B cell (primary cell): Measurements from ENCODE around the gene WDR90. TPM values are rescaled to one million over a fixed set of nuclear protein-coding genes. Genes with fewer than 3 reads are reported as not detected.

Experiments
- ATAC-seq: fragments of 200-7000 bp; cut with Tn5 transposase; one replicate; pipeline ENCODE4 v1.10.0; 2021; ENCODE audit warnings: low read depth, mild to moderate bottlenecking, moderate number of reproducible peaks, moderate library complexity
- CTCF ChIA-PET: fragments of 350-600 bp; sonication (Branson Sonifier 250); formaldehyde crosslinking; loops from one replicate; lab custom pipeline; 2021; ENCODE audit warnings: antibody characterized with exemption, inconsistent platforms; lab: Charles Lee
- POLR2A ChIA-PET: fragments of 350-600 bp; sonication (Branson Sonifier 250); formaldehyde crosslinking; loops from one replicate; lab custom pipeline; 2021; ENCODE audit warnings: antibody characterized with exemption; lab: Charles Lee
- DNase-seq: peaks from one replicate; pipeline ENCODE4 v3.0.0; 2013
- H2AFZ ChIP-seq: 2 replicates; pipeline ENCODE4 v1.6.1; 2012; ENCODE audit warnings: mild to moderate bottlenecking, low read depth, low read length; ENCODE audit not compliant: insufficient read depth, poor library complexity, severe bottlenecking
- H3K27ac ChIP-seq, 2 donors: 1 replicate in 1 of 2; 2 replicates in 1 of 2; pipeline ENCODE4 v1.5.1; 2012 to 2013; ENCODE audit warnings: low read length in 2 of 2, mild to moderate bottlenecking in 2 of 2, moderate library complexity in 1 of 2
- H3K27me3 ChIP-seq, 4 experiments: fragments of 200-600 bp in 1 of 4; sonication (generic) in 1 of 4; replicated peaks in 1 of 4; 1 replicate in 2 of 4; 2 replicates in 2 of 4; pipeline versions ENCODE4 v1.6.1 to v1.7.0; 2013 to 2016; ENCODE audit warnings: low read length in 3 of 4, mild to moderate bottlenecking in 2 of 4, mixed read lengths in 1 of 4, moderate library complexity in 1 of 4; ENCODE audit not compliant: insufficient read depth in 4 of 4, control insufficient read depth in 3 of 4; ENCODE audit errors: control extremely low read depth in 1 of 4
- H3K36me3 ChIP-seq, 2 experiments: replicated peaks in 1 of 2; 1 replicate in 1 of 2; 2 replicates in 1 of 2; pipeline versions ENCODE4 v1.6.1 to v1.7.1; 2013; ENCODE audit warnings: low read length in 1 of 2; ENCODE audit not compliant: insufficient read depth in 2 of 2, control insufficient read depth in 1 of 2; ENCODE audit errors: control extremely low read depth in 1 of 2, extremely low read depth in 1 of 2
- H3K4me1 ChIP-seq, 2 donors: fragments of 200-600 bp in 1 of 2; sonication (generic) in 1 of 2; 1 replicate in 1 of 2; 2 replicates in 1 of 2; pipeline versions ENCODE4 v1.5.1 to v1.6.1; 2013 to 2017; ENCODE audit warnings: low read length in 2 of 2; ENCODE audit not compliant: control insufficient read depth in 2 of 2, insufficient read depth in 2 of 2
- H3K4me2 ChIP-seq: replicated peaks from 2 replicates; pipeline ENCODE3; 2012; ENCODE audit warnings: mild to moderate bottlenecking, low read depth, low read length; ENCODE audit not compliant: poor library complexity, severe bottlenecking
- H3K4me3 ChIP-seq, 5 experiments: fragments of 200-600 bp in 1 of 5; sonication (generic) in 1 of 5; 1 replicate in 3 of 5; 2 replicates in 2 of 5; pipeline versions ENCODE4 v1.5.1 to v1.7.0; 2011 to 2016; ENCODE audit warnings: low read length in 4 of 5, mild to moderate bottlenecking in 4 of 5, low read depth in 2 of 5, control low read depth in 1 of 5, moderate library complexity in 1 of 5; ENCODE audit not compliant: insufficient read depth in 1 of 5; ENCODE audit errors: control extremely low read depth in 1 of 5, extremely low read depth in 1 of 5
- H3K79me2 ChIP-seq: fragments of 200-600 bp; sonication (generic); one replicate; pipeline ENCODE4 v1.6.0; 2016; ENCODE audit warnings: low read length; ENCODE audit not compliant: control insufficient read depth, insufficient read depth
- H3K9ac ChIP-seq: fragments of 200-600 bp; sonication (generic); 2 replicates; pipeline ENCODE4 v1.6.1; 2017; ENCODE audit warnings: mild to moderate bottlenecking, low read length, moderate library complexity
- H3K9me3 ChIP-seq, 3 donors: one replicate each; pipeline versions ENCODE4 v1.6.1 to v1.7.1; 2013; ENCODE audit warnings: low read length in 2 of 3; ENCODE audit not compliant: control insufficient read depth in 2 of 3, insufficient read depth in 1 of 3; ENCODE audit errors: control extremely low read depth in 1 of 3
- H4K20me1 ChIP-seq: 2 replicates; pipeline ENCODE4 v1.6.0; 2012; ENCODE audit warnings: mild to moderate bottlenecking, low read length; ENCODE audit not compliant: insufficient read depth, control insufficient read depth, poor library complexity, severe bottlenecking
- H3K27ac Mint-ChIP-seq: one replicate; pipeline ENCODE4 v1.8.0; 2021; ENCODE audit warnings: mixed read lengths
- H3K27me3 Mint-ChIP-seq: one replicate; pipeline ENCODE4 v1.8.0; 2021; ENCODE audit warnings: mixed read lengths
- H3K4me1 Mint-ChIP-seq: one replicate; pipeline ENCODE4 v1.8.0; 2021; ENCODE audit warnings: mixed read lengths
- H3K4me3 Mint-ChIP-seq: one replicate; pipeline ENCODE4 v1.8.0; 2021; ENCODE audit warnings: mixed read lengths
- H3K9me3 Mint-ChIP-seq: one replicate; pipeline ENCODE4 v1.8.0; 2022; ENCODE audit warnings: mixed read lengths; ENCODE audit not compliant: insufficient read depth
- EZH2 ChIP-seq: IDR thresholded peaks from 2 replicates; pipeline ENCODE4 v1.6.1; 2012; ENCODE audit warnings: borderline replicate concordance, low read depth, mild to moderate bottlenecking, moderate library complexity, low read length; ENCODE audit not compliant: insufficient read depth, poor library complexity, severe bottlenecking
- WGBS: methylation state at CpG from one replicate; pipeline ENCODE4 v1.1.5; 2013; ENCODE audit warnings: missing lambda C conversion rate; ENCODE audit not compliant: insufficient coverage; 5-methylcytosine and 5-hydroxymethylcytosine counted together
- intact Hi-C: fragments of 100-400 bp; cut with micrococcal nuclease; formaldehyde crosslinking; loops from one replicate; pipeline ENCODE4 v1.10.0; 2022
- polyA plus RNA-seq: library from polyadenylated mRNA; depleted of rRNA; stranded (reverse); fragments of >200 nt; gene quantifications from 2 replicates; pipeline ENCODE4 v1.2.3, GENCODE V29; 2012
- total RNA-seq, 2 donors: library from RNA; stranded (reverse); fragments of 120-200 nt in 1 of 2; gene quantifications; 1 replicate in 1 of 2; 2 replicates in 1 of 2; pipeline versions ENCODE4 v1.2.3 to v1.2.4, GENCODE V29; 2013 to 2022
- TF ChIP-seq, protein P1 (sequence below): fragments of 200-600 bp; IDR thresholded peaks from one replicate; pipeline ENCODE4 v1.8.0; 2022; ENCODE audit warnings: antibody characterized with exemption, mild to moderate bottlenecking

WDR90 gene
- total and polyA plus RNA-seq, 2 donors (not counting 1 experiment from before 2014, with no cell fraction given), result 23.1 to 34.7 TPM

DNA sequence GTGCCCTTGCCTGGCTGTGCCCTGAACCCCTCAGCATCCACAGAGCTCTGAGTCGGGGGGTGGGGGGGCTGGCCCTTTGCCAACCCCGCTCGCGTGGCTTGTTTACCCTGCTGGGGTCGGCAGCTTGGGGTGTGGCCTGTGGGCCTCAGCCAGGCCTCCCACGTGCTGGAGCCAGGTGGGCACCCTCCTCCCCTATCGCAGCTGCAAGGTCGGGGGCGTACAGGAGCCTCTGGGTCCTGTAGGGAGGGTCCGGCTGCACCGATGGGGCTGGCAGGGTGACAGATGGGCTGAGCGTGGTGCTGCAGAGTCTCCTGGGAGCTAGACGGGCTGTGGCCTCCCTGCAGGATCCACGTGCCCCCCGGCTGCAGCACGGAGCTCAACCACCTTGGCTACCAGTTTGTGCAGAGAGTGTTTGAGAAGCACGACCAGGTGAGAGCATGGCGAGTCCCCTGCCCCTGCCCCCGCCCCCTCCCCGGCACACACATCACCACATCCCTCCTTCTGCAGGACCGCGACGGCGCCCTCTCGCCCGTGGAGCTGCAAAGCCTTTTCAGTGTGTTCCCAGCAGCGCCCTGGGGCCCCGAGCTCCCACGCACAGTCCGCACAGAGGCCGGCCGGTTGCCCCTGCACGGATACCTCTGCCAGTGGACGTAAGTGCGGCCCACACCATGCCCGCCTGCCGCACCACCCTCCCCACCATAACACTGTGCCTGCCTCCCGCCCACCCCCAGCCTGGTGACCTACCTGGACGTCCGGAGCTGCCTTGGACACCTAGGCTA, 22.4 kb downstream of the WDR90 start:
- Histone ChIP-seq H4K20me1 (peaks cover 31% of the 10 kb centered on the region), H3K4me3 (no peak overlapping the region), H3K27me3 (peaks cover 0 to 16% (median 7%) of the 10 kb centered on the region in 4 experiments), H3K4me2 (no peak overlapping the region), H3K9me3 (peaks cover 0 to 4% (median 0%) of the 10 kb centered on the region in 3 donors), H2AFZ (no peak overlapping the region), H3K27ac (no peak overlapping the region), H3K79me2 (peaks cover 5% of the 10 kb centered on the region), H3K9ac (no peak overlapping the region), H3K36me3 (peaks cover 0 to 31% of the 10 kb centered on the region in 2 experiments), H3K4me1 (peaks cover 21 to 32% of the 10 kb centered on the region in 2 donors)
- ChIA-PET CTCF (interaction anchor here (1.0 kb wide), 1 partner anchor 100 kb away, joined by 3 read pairs; no protein-coding TSS in a partner anchor), POLR2A (no interaction called here)
- H3K27me3 Mint-ChIP-seq, result peaks cover 6% of the 10 kb centered on the region
- TF ChIP-seq EZH2, result no peak
- TF ChIP-seq, protein P1, sequence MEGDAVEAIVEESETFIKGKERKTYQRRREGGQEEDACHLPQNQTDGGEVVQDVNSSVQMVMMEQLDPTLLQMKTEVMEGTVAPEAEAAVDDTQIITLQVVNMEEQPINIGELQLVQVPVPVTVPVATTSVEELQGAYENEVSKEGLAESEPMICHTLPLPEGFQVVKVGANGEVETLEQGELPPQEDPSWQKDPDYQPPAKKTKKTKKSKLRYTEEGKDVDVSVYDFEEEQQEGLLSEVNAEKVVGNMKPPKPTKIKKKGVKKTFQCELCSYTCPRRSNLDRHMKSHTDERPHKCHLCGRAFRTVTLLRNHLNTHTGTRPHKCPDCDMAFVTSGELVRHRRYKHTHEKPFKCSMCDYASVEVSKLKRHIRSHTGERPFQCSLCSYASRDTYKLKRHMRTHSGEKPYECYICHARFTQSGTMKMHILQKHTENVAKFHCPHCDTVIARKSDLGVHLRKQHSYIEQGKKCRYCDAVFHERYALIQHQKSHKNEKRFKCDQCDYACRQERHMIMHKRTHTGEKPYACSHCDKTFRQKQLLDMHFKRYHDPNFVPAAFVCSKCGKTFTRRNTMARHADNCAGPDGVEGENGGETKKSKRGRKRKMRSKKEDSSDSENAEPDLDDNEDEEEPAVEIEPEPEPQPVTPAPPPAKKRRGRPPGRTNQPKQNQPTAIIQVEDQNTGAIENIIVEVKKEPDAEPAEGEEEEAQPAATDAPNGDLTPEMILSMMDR, result no peak
- ATAC-seq, result no peak
- H3K4me1 Mint-ChIP-seq, result peaks cover 19% of the 10 kb centered on the region
- 94% methylated on average over 32 of the region's 40 CpGs for WGBS
- intact Hi-C loops, result no loop called here
- no peak overlapping the region for H3K27ac Mint-ChIP-seq
- no peak for DNase-seq
- no peaks in the 10 kb centered on the region for H3K9me3 Mint-ChIP-seq
- H3K4me3 Mint-ChIP-seq, result no peak overlapping the region

GRCh38 chr16:672371-672770, 23.2 kb downstream of the WDR90 start:
- Histone ChIP-seq H3K4me1 (peaks cover 18 to 30% of the 10 kb centered on the region in 2 donors), H3K4me2 (no peak overlapping the region), H2AFZ (no peak overlapping the region), H3K9ac (no peak overlapping the region), H3K36me3 (peaks cover 0 to 31% of the 10 kb centered on the region in 2 experiments), H4K20me1 (peaks cover 31% of the 10 kb centered on the region), H3K9me3 (peaks cover 0 to 7% (median 0%) of the 10 kb centered on the region in 3 donors), H3K4me3 (no peak overlapping the region), H3K79me2 (peaks cover 5% of the 10 kb centered on the region), H3K27ac (no peak overlapping the region), H3K27me3 (peaks cover 0 to 24% (median 10%) of the 10 kb centered on the region in 4 experiments)
- H3K4me1 Mint-ChIP-seq, result peaks cover 24% of the 10 kb centered on the region
- ATAC-seq (no peak), DNase-seq (no peak)
- H3K9me3 Mint-ChIP-seq, result no peaks in the 10 kb centered on the region
- intact Hi-C loops, result no loop called here
- 97% methylated on average over 19 of the region's 19 CpGs for WGBS
- no peak for TF ChIP-seq EZH2
- TF ChIP-seq, protein P1, result no peak
- ChIA-PET POLR2A (no interaction called here), CTCF (no interaction called here)
- no peak overlapping the region for H3K4me3 Mint-ChIP-seq
- peaks cover 6% of the 10 kb centered on the region for H3K27me3 Mint-ChIP-seq
- no peak overlapping the region for H3K27ac Mint-ChIP-seq
